ENCODE measurements around the gene IL23A. TPM values are rescaled to one million over a fixed set of nuclear protein-coding genes. Genes with fewer than 3 reads are reported as not detected.

IL23A gene
- total RNA-seq, 2 donors from 2014 or later = not detected

DNA sequence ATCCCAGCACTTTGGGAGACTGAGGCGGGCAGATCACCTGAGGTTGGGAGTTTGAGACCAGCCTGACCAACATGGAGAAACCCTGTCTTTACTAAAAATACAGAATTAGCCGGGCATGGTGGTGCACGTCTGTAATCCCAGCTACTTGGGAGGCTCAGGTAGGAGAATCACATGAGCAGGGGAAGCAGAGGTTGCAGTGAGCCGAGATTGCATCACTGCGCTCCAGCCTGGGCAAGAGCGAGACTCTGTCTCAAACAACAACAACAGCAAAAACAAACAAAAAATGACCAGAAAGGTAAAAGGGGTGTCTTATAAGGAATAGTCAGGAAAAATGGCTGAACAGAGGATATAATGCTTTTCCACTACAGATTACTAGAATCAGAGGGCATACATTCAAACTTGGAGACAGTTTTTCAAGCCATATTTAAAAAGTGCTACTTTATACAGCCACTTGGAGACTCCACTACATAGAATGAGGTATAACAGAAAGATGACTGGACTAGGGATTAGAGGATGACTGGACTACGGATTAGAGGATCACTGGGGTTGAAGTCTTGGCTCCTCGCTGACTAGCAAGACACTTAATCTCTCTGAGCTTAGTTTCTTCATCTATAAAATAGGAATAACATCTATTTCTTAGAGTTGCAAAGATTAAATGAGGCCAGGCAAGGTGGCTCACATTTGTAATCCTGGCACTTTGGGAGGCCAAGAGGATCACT is 33.7 kb upstream of the IL23A start:
- Histone ChIP-seq H3K4me1 (replicated peaks) (peaks cover 5% of the 10 kb centered on the region), H3K9me3 (no peaks in the 10 kb centered on the region), H3K36me3 (no peaks in the 10 kb centered on the region), H3K4me3 (no peak overlapping the region), H3K27ac (no peak overlapping the region), H3K27me3 (replicated peaks; ENCODE audit: insufficient read depth) (no peaks in the 10 kb centered on the region)
- DNase-seq (ENCODE audit: low spot score) = no peak
- TF ChIP-seq, protein P1, sequence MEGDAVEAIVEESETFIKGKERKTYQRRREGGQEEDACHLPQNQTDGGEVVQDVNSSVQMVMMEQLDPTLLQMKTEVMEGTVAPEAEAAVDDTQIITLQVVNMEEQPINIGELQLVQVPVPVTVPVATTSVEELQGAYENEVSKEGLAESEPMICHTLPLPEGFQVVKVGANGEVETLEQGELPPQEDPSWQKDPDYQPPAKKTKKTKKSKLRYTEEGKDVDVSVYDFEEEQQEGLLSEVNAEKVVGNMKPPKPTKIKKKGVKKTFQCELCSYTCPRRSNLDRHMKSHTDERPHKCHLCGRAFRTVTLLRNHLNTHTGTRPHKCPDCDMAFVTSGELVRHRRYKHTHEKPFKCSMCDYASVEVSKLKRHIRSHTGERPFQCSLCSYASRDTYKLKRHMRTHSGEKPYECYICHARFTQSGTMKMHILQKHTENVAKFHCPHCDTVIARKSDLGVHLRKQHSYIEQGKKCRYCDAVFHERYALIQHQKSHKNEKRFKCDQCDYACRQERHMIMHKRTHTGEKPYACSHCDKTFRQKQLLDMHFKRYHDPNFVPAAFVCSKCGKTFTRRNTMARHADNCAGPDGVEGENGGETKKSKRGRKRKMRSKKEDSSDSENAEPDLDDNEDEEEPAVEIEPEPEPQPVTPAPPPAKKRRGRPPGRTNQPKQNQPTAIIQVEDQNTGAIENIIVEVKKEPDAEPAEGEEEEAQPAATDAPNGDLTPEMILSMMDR (IDR thresholded peaks at IDR 0.05) = no peak
- TF ChIP-seq POLR2AphosphoS5 (IDR thresholded peaks at IDR 0.05) (no peak), POLR2A (IDR thresholded peaks at IDR 0.05) (no peak)
- WGBS = 84% methylated on average over 8 of the region's 8 CpGs
- intact Hi-C loops (cut with DNase I) = no loop called here

DNA sequence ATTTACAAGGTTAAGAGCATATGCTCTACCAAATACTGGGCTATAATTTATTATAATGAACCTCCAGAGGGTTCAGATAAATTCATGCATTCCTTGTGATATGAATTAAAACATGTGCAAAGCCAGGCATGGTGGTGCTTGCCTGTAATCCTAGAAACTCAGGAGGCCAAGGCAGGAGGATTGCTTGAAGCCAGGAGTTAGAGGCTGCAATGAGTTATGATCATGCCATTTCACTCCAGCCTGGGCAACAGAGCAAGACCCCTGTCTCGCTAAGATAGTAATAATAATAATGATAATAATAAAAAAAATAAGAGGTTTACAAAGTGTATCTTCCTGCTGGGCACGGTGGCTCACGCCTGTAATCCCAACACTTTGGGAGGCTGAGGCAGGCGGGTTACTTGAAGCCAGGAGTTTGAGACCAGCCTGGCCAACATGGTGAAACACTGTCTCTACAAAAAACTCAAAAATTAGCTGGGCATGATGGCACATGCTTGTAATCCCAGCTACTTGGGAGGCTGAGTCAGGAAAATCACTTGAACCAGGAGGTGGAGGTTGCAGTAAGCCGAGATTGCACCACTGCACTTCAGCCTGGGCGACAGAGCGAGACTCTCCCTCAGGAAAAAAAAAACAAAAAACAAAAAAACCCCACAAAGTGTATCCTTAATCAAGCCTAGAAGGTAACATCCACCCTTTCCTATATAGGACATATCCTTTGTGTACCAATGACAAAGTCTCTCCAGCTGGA is 31.3 kb upstream of the IL23A start:
- WGBS = 92% methylated on average over 7 of the region's 7 CpGs
- Histone ChIP-seq H3K36me3 (no peaks in the 10 kb centered on the region), H3K4me1 (replicated peaks) (no peaks in the 10 kb centered on the region), H3K27ac (no peak overlapping the region), H3K4me3 (no peak overlapping the region), H3K27me3 (replicated peaks; ENCODE audit: insufficient read depth) (no peaks in the 10 kb centered on the region), H3K9me3 (no peaks in the 10 kb centered on the region)
- intact Hi-C loops (cut with DNase I) = no loop called here
- no peak for TF ChIP-seq POLR2AphosphoS5 (IDR thresholded peaks at IDR 0.05)
- TF ChIP-seq POLR2A (IDR thresholded peaks at IDR 0.05) = no peak
- TF ChIP-seq, protein P1 (IDR thresholded peaks at IDR 0.05) = no peak
- DNase-seq (ENCODE audit: low spot score) = no peak

DNA sequence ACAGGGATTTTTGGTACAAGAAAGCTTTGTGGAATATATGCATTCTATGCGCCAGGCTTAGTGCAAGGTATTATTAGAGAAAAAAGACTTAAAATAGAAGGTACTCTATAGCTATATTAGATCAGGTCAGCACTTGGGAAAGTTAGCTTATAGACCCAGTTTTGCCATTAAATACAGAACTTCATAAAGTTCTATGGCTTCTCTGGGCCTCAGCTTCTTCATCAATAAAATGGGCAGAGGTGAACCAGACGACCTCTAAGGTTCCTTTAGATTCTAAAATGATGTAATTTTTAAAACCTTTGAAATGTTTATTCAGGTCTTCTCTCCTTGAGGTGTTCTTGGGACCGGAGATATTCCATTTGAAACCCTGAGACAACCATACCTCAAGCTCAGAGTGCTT is 30.0 kb upstream of the IL23A start:
- H3K4me1 ChIP-seq (replicated peaks) = no peaks in the 10 kb centered on the region
- 92% methylated on average over 3 of the region's 3 CpGs for WGBS
- no peak for DNase-seq (ENCODE audit: low spot score)
- H3K4me3 ChIP-seq = no peak overlapping the region
- H3K27me3 ChIP-seq (replicated peaks; ENCODE audit: insufficient read depth) = no peaks in the 10 kb centered on the region
- H3K27ac ChIP-seq = no peak overlapping the region
- intact Hi-C loops (cut with DNase I) = no loop called here
- no peaks in the 10 kb centered on the region for H3K36me3 ChIP-seq
- no peak for TF ChIP-seq POLR2A (IDR thresholded peaks at IDR 0.05)
- TF ChIP-seq POLR2AphosphoS5 (IDR thresholded peaks at IDR 0.05) = no peak
- TF ChIP-seq, protein P1 (IDR thresholded peaks at IDR 0.05) = no peak
- H3K9me3 ChIP-seq = no peaks in the 10 kb centered on the region

DNA sequence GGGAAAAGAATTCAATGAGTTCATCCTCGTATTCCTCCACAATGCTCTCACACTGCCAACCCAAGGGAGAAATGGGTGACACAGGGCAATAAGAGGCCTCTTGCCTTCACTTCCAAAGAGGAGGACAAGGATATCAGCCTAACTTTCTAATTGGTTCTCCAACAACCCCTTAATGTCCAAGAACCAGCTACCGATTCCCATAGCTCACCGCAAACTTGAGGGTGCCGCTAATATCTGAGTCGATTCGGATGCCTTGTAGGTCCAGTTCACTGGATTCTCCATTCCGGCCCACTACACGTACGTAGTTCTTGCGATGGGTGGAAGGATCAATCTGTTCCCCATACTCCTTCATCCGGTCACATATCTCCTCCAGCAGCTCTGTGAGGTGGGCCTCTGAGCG is 27.7 kb upstream of the IL23A start:
- intact Hi-C loops (cut with DNase I) = no loop called here
- H3K36me3 ChIP-seq = no peaks in the 10 kb centered on the region
- 95% methylated on average over 12 of the region's 12 CpGs for WGBS

More for the DNA sequence above, 27.7 kb upstream of the IL23A start:
- H3K4me1 ChIP-seq (replicated peaks) = no peaks in the 10 kb centered on the region
- no peaks in the 10 kb centered on the region for H3K27me3 ChIP-seq (replicated peaks; ENCODE audit: insufficient read depth)
- H3K4me3 ChIP-seq = no peak overlapping the region
- H3K27ac ChIP-seq = no peak overlapping the region
- DNase-seq (ENCODE audit: low spot score) = no peak
- H3K9me3 ChIP-seq = no peaks in the 10 kb centered on the region
- no peak for TF ChIP-seq POLR2AphosphoS5 (IDR thresholded peaks at IDR 0.05)
- TF ChIP-seq, protein P1 (IDR thresholded peaks at IDR 0.05) = no peak
- TF ChIP-seq POLR2A (IDR thresholded peaks at IDR 0.05) = no peak

Data from prostate gland (tissue), 2 donors.